ENCODE data around the gene AP3M1. TPM values are rescaled to one million over a fixed set of nuclear protein-coding genes. Genes with fewer than 3 reads are reported as not detected.
A peak's percentile ranks its signal among the peaks of the same experiment; 100 is the strongest.

AP3M1 gene
- polyA plus RNA-seq, 1 of the 3 experiments (the other 2 are of a cell fraction): 17.7 TPM

DNA sequence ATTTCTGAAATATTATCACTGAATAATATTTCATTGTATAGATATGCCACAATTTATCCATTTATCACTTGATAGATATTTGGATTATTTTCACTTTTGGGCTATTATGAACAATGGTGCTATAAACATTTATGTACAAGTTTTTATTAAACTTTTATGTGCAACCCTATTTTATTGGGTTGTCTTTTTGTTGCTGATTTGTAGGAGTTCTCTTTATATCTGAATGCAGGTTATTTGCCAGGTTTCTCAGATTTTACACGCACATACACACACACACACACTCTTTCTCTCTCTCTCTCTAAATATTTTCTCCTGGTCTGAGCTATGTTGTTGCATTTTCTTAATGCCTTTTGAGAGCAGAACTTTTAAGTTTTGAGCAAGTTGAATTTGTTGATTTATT lies 36.6 kb upstream of the AP3M1 start:
- CTCF ChIA-PET: interaction anchor here (0.7 kb wide), 1 partner anchor 53 kb away, joined by 3 read pairs; no protein-coding TSS in a partner anchor
- no peaks in the 10 kb centered on the region for H3K27me3 ChIP-seq (ENCODE audit: insufficient read depth)
- no peak overlapping the region for H2AFZ ChIP-seq (ENCODE audit: low read depth)
- POLR2A ChIA-PET: no interaction called here
- H3K9me3 ChIP-seq: no peaks in the 10 kb centered on the region
- H3K36me3 ChIP-seq (replicated peaks in 1 of 2; ENCODE audit: control insufficient read depth in 1 of 2, insufficient read depth in 2 of 2, low read length in 1 of 2): no peaks in the 10 kb centered on the region
- peaks cover 4 to 15% of the 10 kb centered on the region in 2 experiments; a peak in 3 of 4 replicates for H3K4me1 ChIP-seq (ENCODE audit: control insufficient read depth in 1 of 2, insufficient read depth in 2 of 2, low read depth in 1 of 2, low read length in 1 of 2)
- no peak overlapping the region for H3K9ac ChIP-seq
- H3K27ac ChIP-seq (ENCODE audit: low read depth in 2 of 2, low read length in 1 of 2): peak overlapping the region in 1 of 2 experiments; percentile 27; a peak in 1 of 4 replicates
- 100% methylated on average over 1 of the region's 1 CpG for WGBS (ENCODE audit: low lambda C conversion rate)
- H3K4me3 ChIP-seq (ENCODE audit: low read depth in 2 of 2, low read length in 1 of 2): no peak overlapping the region
- H3K9me2 ChIP-seq: no peaks in the 10 kb centered on the region
- H3K4me2 ChIP-seq: no peak overlapping the region
- peaks cover 40% of the 10 kb centered on the region for H3F3A ChIP-seq (replicated peaks; ENCODE audit: insufficient read depth)
- no peaks in the 10 kb centered on the region for H4K20me1 ChIP-seq (ENCODE audit: insufficient read depth)
- TF ChIP-seq FOXM1 (IDR thresholded peaks at IDR 0.05; ENCODE audit: low read depth) (no peak), GABPA (IDR thresholded peaks at IDR 0.05; ENCODE audit: low read depth) (no peak), FOSL2 (IDR thresholded peaks at IDR 0.05; ENCODE audit: borderline replicate concordance, low read depth) (no peak), RXRA (IDR thresholded peaks at IDR 0.05; ENCODE audit: borderline replicate concordance, low read depth) (no peak), RCOR1 (IDR thresholded peaks at IDR 0.05; ENCODE audit: low read length) (no peak), GATA2 (CRISPR knock-in tag; IDR thresholded peaks at IDR 0.05) (no peak)
- peaks cover 89% of the 10 kb centered on the region for H3K79me2 ChIP-seq (ENCODE audit: insufficient read depth)
- DNase-seq: no peak

DNA sequence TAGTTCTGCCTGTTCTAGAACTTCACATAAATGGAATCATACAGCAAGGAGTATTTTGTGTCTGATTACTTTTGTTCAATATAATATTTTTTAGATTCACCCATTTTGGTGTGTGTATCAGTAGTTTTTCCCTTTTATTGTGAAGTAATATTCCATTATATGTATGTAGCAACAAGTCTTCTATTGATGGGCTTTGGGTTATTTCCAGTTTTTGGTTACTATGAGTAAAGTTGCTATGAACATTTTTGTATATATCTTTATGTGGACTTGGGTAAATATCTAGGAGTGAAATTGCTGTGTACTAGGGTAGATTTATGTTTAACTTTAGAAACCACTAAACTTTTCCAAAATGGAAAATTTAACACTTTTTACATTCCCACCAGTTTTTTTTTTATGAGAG lies 36.0 kb upstream of the AP3M1 start:
- Histone ChIP-seq H3K79me2 (ENCODE audit: insufficient read depth) (peaks cover 88% of the 10 kb centered on the region), H3K9me3 (no peaks in the 10 kb centered on the region), H2AFZ (ENCODE audit: low read depth) (no peak overlapping the region), H3K4me3 (ENCODE audit: low read depth in 2 of 2, low read length in 1 of 2) (no peak overlapping the region), H3K27ac (ENCODE audit: low read depth in 2 of 2, low read length in 1 of 2) (peak overlapping the region in 1 of 2 experiments; percentile 27; a peak in 1 of 4 replicates), H3K36me3 (replicated peaks in 1 of 2; ENCODE audit: control insufficient read depth in 1 of 2, insufficient read depth in 2 of 2, low read length in 1 of 2) (no peaks in the 10 kb centered on the region), H4K20me1 (ENCODE audit: insufficient read depth) (no peaks in the 10 kb centered on the region), H3F3A (replicated peaks; ENCODE audit: insufficient read depth) (peaks cover 36% of the 10 kb centered on the region), H3K9me2 (no peaks in the 10 kb centered on the region), H3K9ac (no peak overlapping the region), H3K4me1 (ENCODE audit: control insufficient read depth in 1 of 2, insufficient read depth in 2 of 2, low read depth in 1 of 2, low read length in 1 of 2) (peaks cover 4 to 16% of the 10 kb centered on the region in 2 experiments; a peak in 3 of 4 replicates), H3K4me2 (no peak overlapping the region), H3K27me3 (ENCODE audit: insufficient read depth) (no peaks in the 10 kb centered on the region)
- CTCF ChIA-PET: interaction anchor here (0.7 kb wide), 1 partner anchor 52 kb away, joined by 3 read pairs; no protein-coding TSS in a partner anchor
- DNase-seq: no peak
- TF ChIP-seq POLR2AphosphoS5 (IDR thresholded peaks at IDR 0.05; ENCODE audit: low read depth, low read length): no peak
- TF ChIP-seq GABPA (IDR thresholded peaks at IDR 0.05; ENCODE audit: low read depth): no peak
- TF ChIP-seq, protein P1, sequence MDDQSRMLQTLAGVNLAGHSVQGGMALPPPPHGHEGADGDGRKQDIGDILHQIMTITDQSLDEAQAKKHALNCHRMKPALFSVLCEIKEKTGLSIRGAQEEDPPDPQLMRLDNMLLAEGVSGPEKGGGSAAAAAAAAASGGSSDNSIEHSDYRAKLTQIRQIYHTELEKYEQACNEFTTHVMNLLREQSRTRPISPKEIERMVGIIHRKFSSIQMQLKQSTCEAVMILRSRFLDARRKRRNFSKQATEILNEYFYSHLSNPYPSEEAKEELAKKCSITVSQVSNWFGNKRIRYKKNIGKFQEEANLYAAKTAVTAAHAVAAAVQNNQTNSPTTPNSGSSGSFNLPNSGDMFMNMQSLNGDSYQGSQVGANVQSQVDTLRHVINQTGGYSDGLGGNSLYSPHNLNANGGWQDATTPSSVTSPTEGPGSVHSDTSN (IDR thresholded peaks at IDR 0.05): no peak
- TF ChIP-seq, protein P2, sequence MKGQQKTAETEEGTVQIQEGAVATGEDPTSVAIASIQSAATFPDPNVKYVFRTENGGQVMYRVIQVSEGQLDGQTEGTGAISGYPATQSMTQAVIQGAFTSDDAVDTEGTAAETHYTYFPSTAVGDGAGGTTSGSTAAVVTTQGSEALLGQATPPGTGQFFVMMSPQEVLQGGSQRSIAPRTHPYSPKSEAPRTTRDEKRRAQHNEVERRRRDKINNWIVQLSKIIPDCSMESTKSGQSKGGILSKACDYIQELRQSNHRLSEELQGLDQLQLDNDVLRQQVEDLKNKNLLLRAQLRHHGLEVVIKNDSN (IDR thresholded peaks at IDR 0.05; ENCODE audit: borderline replicate concordance, low read depth): no peak
- TF ChIP-seq FOXJ3 (CRISPR knock-in tag; IDR thresholded peaks at IDR 0.05): no peak
- TF ChIP-seq, protein P3, sequence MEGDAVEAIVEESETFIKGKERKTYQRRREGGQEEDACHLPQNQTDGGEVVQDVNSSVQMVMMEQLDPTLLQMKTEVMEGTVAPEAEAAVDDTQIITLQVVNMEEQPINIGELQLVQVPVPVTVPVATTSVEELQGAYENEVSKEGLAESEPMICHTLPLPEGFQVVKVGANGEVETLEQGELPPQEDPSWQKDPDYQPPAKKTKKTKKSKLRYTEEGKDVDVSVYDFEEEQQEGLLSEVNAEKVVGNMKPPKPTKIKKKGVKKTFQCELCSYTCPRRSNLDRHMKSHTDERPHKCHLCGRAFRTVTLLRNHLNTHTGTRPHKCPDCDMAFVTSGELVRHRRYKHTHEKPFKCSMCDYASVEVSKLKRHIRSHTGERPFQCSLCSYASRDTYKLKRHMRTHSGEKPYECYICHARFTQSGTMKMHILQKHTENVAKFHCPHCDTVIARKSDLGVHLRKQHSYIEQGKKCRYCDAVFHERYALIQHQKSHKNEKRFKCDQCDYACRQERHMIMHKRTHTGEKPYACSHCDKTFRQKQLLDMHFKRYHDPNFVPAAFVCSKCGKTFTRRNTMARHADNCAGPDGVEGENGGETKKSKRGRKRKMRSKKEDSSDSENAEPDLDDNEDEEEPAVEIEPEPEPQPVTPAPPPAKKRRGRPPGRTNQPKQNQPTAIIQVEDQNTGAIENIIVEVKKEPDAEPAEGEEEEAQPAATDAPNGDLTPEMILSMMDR (IDR thresholded peaks at IDR 0.05): no peak
- no peak for TF ChIP-seq CHD2 (IDR thresholded peaks at IDR 0.05; ENCODE audit: low read length, partially characterized antibody)
- no peak for TF ChIP-seq SMC3 (IDR thresholded peaks at IDR 0.05; ENCODE audit: low read depth, low read length)
- no peak for TF ChIP-seq RAD21 (IDR thresholded peaks at IDR 0.05; ENCODE audit: low read length)
- TF ChIP-seq, protein P4, sequence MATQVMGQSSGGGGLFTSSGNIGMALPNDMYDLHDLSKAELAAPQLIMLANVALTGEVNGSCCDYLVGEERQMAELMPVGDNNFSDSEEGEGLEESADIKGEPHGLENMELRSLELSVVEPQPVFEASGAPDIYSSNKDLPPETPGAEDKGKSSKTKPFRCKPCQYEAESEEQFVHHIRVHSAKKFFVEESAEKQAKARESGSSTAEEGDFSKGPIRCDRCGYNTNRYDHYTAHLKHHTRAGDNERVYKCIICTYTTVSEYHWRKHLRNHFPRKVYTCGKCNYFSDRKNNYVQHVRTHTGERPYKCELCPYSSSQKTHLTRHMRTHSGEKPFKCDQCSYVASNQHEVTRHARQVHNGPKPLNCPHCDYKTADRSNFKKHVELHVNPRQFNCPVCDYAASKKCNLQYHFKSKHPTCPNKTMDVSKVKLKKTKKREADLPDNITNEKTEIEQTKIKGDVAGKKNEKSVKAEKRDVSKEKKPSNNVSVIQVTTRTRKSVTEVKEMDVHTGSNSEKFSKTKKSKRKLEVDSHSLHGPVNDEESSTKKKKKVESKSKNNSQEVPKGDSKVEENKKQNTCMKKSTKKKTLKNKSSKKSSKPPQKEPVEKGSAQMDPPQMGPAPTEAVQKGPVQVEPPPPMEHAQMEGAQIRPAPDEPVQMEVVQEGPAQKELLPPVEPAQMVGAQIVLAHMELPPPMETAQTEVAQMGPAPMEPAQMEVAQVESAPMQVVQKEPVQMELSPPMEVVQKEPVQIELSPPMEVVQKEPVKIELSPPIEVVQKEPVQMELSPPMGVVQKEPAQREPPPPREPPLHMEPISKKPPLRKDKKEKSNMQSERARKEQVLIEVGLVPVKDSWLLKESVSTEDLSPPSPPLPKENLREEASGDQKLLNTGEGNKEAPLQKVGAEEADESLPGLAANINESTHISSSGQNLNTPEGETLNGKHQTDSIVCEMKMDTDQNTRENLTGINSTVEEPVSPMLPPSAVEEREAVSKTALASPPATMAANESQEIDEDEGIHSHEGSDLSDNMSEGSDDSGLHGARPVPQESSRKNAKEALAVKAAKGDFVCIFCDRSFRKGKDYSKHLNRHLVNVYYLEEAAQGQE (IDR thresholded peaks at IDR 0.05; ENCODE audit: low read depth, low read length): no peak
- TF ChIP-seq ELF1 (IDR thresholded peaks at IDR 0.05): no peak
- no peak for TF ChIP-seq MEF2A (IDR thresholded peaks at IDR 0.05; ENCODE audit: borderline replicate concordance, low read depth)
- POLR2A ChIA-PET: no interaction called here
